Measurements from ENCODE around the gene KIF7.
A peak's percentile ranks its signal among the peaks of the same experiment; 100 is the strongest.

KIF7 gene

DNA sequence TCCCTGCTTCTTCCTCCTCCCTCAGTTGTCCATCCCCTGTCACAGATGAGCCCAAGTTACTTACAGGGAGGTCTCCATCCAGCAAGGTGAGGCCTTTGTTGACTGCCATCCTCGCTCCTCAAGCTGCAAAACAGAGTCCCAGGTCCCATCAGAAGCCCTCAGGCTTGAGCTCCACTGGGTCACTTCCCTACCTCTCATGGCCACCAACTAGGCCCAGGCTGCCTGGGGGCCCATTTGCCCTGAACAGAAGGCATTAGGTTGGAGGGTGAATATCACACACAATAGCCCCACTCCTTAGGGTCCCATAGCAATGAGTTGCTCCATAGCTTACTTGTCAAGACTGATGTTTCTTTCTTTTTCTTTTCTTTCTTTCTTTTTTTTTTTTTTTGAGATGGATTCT lies 22.1 kb upstream of the KIF7 start:
- DNase-seq (ENCODE audit: low spot score), result no peak
- in situ Hi-C loops (cut with MboI; ENCODE audit: low pct_unique_long_range_greater_than_20kb, low sequenced_read_pairs, unreplicated experiment), result no loop called here
- TF ChIP-seq, protein P1, sequence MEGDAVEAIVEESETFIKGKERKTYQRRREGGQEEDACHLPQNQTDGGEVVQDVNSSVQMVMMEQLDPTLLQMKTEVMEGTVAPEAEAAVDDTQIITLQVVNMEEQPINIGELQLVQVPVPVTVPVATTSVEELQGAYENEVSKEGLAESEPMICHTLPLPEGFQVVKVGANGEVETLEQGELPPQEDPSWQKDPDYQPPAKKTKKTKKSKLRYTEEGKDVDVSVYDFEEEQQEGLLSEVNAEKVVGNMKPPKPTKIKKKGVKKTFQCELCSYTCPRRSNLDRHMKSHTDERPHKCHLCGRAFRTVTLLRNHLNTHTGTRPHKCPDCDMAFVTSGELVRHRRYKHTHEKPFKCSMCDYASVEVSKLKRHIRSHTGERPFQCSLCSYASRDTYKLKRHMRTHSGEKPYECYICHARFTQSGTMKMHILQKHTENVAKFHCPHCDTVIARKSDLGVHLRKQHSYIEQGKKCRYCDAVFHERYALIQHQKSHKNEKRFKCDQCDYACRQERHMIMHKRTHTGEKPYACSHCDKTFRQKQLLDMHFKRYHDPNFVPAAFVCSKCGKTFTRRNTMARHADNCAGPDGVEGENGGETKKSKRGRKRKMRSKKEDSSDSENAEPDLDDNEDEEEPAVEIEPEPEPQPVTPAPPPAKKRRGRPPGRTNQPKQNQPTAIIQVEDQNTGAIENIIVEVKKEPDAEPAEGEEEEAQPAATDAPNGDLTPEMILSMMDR (IDR thresholded peaks at IDR 0.05; ENCODE audit: extremely low read depth, insufficient read depth, missing control alignments), result no peak

- in situ Hi-C loops (cut with MboI; ENCODE audit: low pct_unique_long_range_greater_than_20kb, low sequenced_read_pairs, unreplicated experiment), result no loop called here
- DNase-seq (ENCODE audit: low spot score), result no peak
- TF ChIP-seq, protein P1 (IDR thresholded peaks at IDR 0.05; ENCODE audit: extremely low read depth, insufficient read depth, missing control alignments), result no peak
These were observed 20.3 kb upstream of the KIF7 start for GRCh38 chr15:89675606-89676005.

- no peak for DNase-seq (ENCODE audit: low spot score)
- in situ Hi-C loops (cut with MboI; ENCODE audit: low pct_unique_long_range_greater_than_20kb, low sequenced_read_pairs, unreplicated experiment), result no loop called here
- TF ChIP-seq, protein P1 (IDR thresholded peaks at IDR 0.05; ENCODE audit: extremely low read depth, insufficient read depth, missing control alignments), result no peak
These were observed 19.3 kb upstream of the KIF7 start for GRCh38 chr15:89674526-89674925.

- in situ Hi-C loops (cut with MboI; ENCODE audit: low pct_unique_long_range_greater_than_20kb, low sequenced_read_pairs, unreplicated experiment), result no loop called here
- DNase-seq (ENCODE audit: low spot score), result no peak
These were observed 17.9 kb upstream of the KIF7 start for GRCh38 chr15:89673165-89673512.

DNA sequence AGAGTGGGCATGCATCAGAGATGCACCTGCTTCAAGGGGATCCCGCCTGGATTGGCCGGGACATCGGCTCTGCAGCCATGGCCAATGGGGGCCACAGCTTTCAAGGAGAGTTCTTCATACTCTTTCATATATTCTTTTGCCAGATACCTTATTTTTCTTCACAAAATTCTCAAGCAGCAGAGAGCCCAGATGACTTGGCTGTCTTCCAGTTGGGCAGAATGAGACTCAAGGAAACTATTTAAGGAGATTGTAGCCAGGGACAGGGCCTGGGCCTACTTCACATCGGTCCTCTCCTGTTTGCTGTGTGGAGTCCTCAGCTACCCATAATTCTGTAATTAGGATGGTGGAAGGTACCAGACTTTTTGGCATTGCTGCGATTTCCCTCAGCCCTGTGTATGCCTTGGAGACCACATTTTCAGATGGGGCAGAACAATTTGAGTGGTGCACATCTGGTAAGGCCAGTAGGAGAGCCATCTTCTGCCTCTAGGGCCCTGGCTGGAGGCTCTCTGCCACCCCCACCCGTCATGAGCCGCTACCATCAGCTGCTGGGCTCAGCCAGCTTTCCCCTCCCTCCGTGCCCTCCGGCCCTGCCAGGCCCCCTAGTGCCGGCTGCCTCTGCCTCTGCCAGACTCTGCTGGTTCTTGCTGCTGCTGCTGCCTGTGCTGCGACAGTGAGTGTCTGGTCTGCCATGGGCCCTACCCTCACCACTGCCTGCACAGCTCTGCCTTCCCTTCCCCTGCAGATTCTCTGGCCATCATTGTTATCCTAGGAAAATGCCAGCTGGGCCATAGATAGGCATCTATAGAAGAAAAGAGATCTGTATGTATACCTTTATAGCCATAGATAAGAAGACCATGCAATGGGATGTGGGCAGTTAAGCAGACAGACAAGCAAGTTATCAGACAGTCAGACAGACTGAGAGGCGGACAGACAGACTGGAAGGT lies 17.2 kb upstream of the KIF7 start:
- in situ Hi-C loops (cut with MboI; ENCODE audit: low pct_unique_long_range_greater_than_20kb, low sequenced_read_pairs, unreplicated experiment), result no loop called here
- no peak for DNase-seq (ENCODE audit: low spot score)
- TF ChIP-seq, protein P1 (IDR thresholded peaks at IDR 0.05; ENCODE audit: extremely low read depth, insufficient read depth, missing control alignments), result no peak

More at GRCh38 chr15:89673165-89673512, 17.9 kb upstream of the KIF7 start:
- TF ChIP-seq, protein P1 (IDR thresholded peaks at IDR 0.05; ENCODE audit: extremely low read depth, insufficient read depth, missing control alignments), result peak; percentile 36

- TF ChIP-seq, protein P1 (IDR thresholded peaks at IDR 0.05; ENCODE audit: extremely low read depth, insufficient read depth, missing control alignments), result no peak
- no peak for DNase-seq (ENCODE audit: low spot score)
- in situ Hi-C loops (cut with MboI; ENCODE audit: low pct_unique_long_range_greater_than_20kb, low sequenced_read_pairs, unreplicated experiment), result no loop called here
These were observed 16.4 kb upstream of the KIF7 start for GRCh38 chr15:89671687-89672086.
